ENCODE measurements around the gene FA2H. TPM values are rescaled to one million over a fixed set of nuclear protein-coding genes. Genes with fewer than 3 reads are reported as not detected.
"Not testable (repeated sequence)": the region's sequence is repeated elsewhere in the genome, so short reads cannot be mapped to it uniquely, and the experiment has no call there.

The FA2H gene
- total RNA-seq, 1 experiment from 2014 or later = 10.7 TPM

DNA sequence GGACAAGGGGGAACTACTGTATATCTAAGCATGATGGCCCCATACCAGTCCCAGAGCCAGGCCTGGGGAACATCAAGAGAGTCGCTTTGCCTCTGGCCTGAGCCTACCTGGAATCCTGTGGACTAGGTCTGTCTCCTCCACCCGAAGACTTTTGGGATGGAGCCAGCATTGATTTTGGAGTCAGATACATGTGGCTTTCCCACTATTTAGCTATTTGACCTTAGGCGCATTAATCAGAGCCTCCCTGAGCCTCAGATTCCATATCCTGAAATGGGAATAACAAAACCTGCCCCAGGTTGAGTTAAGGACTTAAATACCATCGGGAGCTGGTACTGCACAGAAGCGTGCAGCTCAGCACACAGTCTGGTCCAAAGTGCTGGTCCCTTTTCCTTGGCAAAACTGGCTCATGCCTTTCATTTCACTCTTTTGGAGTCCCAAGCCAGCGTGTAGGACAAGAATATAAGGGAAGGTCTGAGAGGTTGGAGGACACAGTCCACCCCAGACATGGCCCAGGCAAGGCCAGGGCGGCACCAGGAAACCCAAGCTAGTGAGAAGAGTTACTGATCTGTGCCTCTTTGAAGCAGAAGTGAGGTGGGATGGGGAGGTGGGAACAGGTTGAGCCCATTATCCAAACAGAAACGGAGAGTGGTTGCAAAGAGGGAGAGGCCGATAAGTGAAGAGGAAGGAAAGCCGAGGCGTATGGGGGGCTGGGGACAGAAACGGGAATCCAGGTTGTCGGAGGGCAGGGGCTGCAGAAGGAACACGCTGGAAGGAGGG is 986 bp downstream of the FA2H start:
- in situ Hi-C loops (cut with HindIII; ENCODE audit: low pct_unique_long_range_greater_than_20kb, low sequenced_read_pairs) = no loop called here
- no peak for DNase-seq (ENCODE audit: low read depth)

DNA sequence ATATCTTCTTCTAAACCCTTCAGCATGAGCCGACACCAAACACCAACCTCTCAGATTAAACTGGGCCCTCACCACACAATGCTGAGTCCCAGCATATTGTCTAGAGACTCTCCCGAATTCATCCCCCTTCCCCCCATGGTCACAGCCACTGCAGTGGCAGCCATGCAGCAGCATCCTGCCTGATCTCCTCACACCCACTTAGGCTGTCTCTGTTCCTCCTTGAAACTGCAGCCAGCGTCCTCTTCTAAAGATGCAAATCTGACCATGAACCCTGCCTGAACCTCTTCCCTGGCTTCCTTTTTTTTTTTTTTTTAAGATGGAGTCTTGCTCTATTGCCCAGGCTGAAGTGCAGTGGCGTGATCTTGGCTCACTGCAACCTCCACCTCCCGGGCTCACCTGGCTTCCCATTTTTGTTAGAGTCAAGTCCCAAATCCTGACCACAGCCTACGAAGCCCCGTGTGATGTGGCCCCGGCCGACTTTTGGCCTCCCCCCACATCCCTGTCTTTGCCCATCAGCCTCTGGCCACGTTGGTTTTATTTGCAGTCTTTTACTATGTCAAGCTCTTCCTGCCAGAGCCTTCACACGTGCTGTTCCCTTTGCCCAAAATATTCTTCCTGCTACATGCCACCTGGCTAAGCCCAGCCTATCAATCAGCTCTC is 2.8 kb downstream of the FA2H start:
- in situ Hi-C loops (cut with HindIII; ENCODE audit: low pct_unique_long_range_greater_than_20kb, low sequenced_read_pairs) = no loop called here
- no peak for DNase-seq (ENCODE audit: low read depth)

DNA sequence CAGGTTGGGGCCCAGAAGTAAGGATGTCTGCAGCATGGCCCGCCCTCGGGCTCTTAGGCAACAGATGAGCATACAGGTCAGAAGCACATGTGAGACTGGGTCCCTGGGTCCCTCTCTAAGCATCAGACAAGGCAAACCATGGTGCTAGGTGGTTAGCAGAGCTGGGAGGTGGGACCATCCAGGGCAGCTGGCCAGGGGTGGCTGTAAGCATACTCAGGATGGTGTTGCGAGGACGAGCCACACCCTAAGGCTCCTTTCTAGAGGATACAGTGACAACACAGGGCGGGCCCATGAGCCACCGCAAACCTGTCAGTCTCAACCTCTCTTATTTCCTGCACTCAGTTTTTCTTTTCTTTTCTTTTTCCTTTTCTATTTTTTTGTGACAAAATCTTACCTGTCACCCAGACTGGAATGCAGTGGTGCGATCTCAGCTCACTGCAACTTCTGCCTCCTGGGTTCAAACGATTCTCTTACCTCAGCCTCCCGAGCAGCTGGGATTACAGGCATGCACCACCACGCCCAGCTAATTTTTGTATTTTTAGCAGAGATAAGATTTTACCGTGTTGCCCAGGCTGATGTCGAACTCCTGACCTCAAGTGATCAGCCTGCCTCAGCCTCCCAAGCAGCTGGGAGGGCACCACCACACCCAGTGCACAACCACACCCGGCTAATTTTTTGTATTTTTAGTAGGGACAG is 3.6 kb downstream of the FA2H start:
- in situ Hi-C loops (cut with HindIII; ENCODE audit: low pct_unique_long_range_greater_than_20kb, low sequenced_read_pairs) = no loop called here

DNA sequence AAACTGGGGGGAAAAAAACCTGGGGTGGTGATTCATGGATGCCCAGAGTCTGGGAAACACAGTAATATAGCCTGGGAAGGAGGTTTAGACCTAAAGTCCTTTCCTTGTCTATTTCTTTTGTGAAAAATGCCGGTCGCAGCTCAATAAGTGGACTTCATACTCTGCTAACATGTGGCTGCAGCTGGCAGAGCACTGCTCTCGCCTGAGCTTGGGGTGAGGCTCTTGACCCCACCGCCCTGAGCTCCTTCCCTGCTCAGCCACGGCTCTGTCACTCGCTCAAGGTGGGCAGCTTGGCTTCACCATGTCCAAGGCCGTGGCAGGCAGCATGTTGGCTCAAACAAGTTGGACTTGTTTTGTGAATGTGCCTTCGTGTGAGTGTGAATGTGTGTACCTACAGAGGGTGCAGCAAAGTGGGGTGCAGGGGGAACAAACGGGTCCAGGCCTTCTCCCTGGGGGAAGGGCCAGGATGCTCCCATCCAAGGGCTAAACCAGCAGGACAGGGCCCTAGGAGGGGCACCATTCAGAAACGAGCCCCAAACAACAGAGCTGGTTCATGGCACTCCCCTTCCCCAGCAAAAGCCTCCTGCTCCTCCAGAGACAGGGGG is 4.9 kb downstream of the FA2H start:
- DNase-seq (ENCODE audit: low read depth) = no peak
- in situ Hi-C loops (cut with HindIII; ENCODE audit: low pct_unique_long_range_greater_than_20kb, low sequenced_read_pairs) = no loop called here

More for the DNA sequence above, 3.6 kb downstream of the FA2H start:
- no peak for DNase-seq (ENCODE audit: low read depth)

DNA sequence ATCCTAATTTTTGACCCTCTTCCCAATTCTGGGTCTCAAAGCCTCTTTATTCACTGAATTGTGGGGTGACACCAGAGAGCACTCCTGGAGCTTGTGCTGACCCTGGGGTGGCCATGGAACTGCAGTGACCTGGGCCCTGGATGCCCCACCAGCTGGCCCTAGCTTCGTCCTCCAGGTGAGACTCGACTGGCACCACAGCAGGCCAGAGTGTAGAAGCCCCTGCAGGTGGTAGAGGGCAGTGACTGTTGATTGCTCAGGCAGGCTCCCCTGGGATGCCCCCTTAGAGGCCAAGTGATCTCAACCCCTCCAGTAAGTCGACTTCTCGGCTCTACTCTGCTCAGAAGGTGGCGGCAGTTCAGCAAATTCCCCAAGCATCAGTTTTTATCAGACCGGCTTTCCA is 6.4 kb downstream of the FA2H start:
- DNase-seq (ENCODE audit: low read depth) = no peak
- in situ Hi-C loops (cut with HindIII; ENCODE audit: low pct_unique_long_range_greater_than_20kb, low sequenced_read_pairs) = no loop called here

DNA sequence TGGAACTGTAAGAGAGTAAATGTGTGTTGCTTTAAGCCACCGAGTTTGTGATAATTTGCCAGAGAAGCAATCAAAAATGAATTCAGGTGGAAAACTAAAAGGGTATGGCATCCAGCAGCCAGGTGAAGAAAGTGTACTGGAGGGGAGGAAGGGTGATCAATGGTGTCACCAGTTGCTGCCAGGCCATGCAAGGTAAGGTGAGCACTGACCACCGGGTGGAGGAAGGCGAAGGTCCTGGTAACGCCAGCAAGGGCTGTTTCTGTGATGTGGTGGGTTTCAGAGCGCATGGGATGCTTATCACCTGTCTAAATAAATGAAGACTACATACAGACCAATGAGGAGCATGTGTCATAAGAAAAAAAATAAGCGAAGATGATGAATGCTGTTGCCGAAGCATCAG is 6.9 kb downstream of the FA2H start:
- DNase-seq (ENCODE audit: low read depth) = no peak
- in situ Hi-C loops (cut with HindIII; ENCODE audit: low pct_unique_long_range_greater_than_20kb, low sequenced_read_pairs) = no loop called here

DNA sequence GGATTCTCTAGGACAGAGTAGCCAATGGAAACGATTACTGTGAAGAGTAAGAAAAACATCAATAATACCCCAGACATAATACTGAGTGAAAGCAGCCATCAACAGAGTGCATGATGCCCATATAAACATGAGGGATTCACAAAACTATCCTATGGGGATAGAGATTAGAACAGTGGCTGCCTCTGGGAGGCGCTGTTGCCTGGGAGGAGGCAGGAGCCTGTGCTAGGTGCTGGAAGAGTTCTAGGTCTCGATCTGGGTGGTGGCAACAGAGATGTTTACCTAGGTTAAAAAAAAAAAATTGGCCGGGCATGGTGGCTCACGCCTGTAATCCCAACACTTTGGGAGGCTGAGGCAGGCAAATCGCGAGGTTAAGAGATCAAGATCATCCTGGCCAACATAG is 7.9 kb downstream of the FA2H start:
- no peak for DNase-seq (ENCODE audit: low read depth)
- in situ Hi-C loops (cut with HindIII; ENCODE audit: low pct_unique_long_range_greater_than_20kb, low sequenced_read_pairs) = no loop called here

DNA sequence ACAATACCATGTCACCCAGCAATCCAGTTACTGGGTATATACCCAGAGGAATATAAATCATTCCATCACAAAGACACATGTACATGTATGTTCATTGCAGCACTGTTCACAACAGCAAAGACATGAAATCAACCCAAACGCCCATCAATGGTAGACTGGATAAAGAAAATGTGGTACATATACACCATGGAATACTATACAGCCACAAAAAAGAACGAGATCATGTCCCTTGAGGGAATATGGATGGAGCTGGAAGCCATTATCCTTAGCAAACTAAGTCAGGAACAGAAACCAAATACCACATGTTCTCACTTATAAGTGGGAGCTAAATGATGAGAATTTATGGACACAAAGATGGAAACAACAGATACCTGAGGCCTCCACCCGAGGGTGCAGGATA is 10.4 kb downstream of the FA2H start:
- DNase-seq (ENCODE audit: low read depth); in situ Hi-C loops (cut with HindIII; ENCODE audit: low pct_unique_long_range_greater_than_20kb, low sequenced_read_pairs): not testable (repeated sequence)

DNA sequence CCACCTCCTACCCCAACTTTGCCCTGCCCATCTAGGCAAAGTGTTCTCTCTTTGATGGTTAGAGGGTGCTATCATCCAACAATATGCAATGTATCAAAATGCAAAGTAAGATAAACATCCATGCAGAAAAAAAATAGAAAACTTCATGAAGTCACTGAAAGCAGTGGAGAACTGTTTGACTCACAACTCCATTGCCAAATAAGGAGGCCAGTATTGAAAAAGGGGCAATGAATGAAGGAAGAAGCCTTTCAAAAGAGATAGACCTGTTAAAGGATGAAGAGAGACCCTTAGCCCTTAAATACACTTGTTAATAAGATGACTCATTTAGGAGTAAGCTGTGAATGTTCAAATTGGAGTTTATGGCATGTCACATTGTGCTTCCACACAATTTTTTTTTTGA is 13.0 kb downstream of the FA2H start:
- DNase-seq (ENCODE audit: low read depth) = no peak
- in situ Hi-C loops (cut with HindIII; ENCODE audit: low pct_unique_long_range_greater_than_20kb, low sequenced_read_pairs) = no loop called here

DNA sequence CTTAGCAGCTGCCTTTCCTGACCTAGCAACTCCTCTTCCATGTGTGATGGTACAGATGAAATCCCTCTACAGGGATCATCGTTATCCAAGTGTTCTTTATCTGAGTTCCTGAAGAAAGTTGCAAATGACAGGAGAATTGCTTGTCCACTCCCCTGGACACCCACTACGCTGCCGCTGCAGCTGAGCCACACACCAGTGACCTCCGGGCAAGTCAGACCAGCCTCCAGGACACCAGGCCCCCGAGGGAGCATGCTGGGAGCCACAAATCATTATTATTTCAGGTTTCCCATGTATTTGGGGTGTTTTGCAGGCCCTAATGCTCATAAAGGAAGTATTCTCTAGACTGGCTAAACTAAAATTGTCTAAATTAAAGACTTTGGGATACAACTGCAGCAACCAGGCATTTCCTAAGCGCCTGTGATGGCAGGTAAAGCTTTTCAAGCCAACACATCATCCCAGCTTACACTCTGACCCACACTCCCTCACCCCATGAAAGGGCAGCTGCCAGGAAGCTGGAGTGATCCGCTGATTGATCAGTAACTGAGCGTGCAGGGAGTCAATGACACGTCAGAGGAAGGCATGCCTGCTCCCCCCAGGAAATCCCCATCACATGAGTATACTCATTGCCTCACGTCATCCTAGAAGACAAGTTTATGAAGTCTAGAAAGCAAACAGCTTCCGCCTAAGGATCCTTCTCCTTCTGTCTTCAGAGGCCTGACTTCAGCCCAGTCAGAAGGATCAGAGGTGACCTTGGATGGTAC is 14.4 kb downstream of the FA2H start:
- in situ Hi-C loops (cut with HindIII; ENCODE audit: low pct_unique_long_range_greater_than_20kb, low sequenced_read_pairs) = no loop called here
- DNase-seq (ENCODE audit: low read depth) = peak; percentile 76

DNA sequence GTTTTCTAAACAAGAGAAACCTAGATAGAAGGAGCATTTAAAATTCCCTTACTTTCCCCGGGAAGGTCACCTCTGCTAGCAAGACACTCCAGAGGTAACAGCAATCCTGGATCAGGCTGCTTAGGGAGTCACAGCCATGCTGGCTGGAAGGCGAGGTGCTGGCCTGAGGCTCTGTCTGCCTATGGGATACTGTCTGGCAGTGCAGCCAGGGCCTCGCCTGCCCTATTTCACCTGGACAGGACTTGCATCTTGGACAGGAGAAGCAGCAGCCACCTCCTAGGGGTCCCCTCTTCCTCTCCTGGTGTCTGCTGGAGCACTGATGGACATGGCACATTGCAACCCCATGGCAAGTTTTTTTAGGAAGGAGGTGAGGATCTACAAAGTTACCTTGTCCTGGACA is 15.1 kb downstream of the FA2H start:
- in situ Hi-C loops (cut with HindIII; ENCODE audit: low pct_unique_long_range_greater_than_20kb, low sequenced_read_pairs) = no loop called here
- no peak for DNase-seq (ENCODE audit: low read depth)

DNA sequence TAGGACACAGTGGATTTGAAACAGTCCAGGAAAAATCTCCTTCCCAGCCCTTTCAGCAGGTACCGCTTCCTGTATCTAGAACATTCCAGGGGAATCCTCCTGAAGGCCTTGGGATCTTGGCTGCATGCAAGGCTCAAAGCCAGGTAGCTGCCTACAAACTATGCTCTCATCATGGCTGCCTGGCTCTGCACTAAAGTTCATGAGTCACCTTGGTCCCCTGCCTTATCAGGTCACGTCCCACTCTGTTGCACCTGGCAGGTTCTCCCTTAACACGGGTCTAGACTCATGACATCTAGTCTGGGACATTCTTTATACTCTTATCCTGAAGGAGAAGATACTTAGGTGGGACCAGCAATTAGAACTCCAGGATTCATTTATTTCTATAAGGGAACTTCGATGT is 15.8 kb downstream of the FA2H start:
- DNase-seq (ENCODE audit: low read depth) = no peak
- in situ Hi-C loops (cut with HindIII; ENCODE audit: low pct_unique_long_range_greater_than_20kb, low sequenced_read_pairs) = no loop called here

DNA sequence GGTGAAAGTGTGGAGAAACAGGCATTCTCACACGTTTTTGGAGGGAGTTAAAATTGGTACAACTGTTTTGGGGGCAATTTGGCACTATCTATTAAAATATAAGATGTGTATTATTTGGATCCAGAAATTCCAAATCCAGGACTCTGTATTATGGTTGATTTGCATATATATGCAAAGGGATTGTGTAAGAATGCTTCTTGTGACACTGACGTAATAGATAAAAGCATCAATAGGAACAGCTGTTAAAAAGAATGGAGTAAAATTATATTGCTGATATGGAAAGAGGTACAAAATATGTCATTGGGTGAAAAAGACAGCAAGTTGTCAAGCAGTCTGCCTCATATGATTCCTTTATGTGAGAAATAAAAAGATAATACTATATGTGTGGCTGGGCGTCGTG is 17.3 kb downstream of the FA2H start:
- in situ Hi-C loops (cut with HindIII; ENCODE audit: low pct_unique_long_range_greater_than_20kb, low sequenced_read_pairs) = no loop called here
- DNase-seq (ENCODE audit: low read depth) = no peak

DNA sequence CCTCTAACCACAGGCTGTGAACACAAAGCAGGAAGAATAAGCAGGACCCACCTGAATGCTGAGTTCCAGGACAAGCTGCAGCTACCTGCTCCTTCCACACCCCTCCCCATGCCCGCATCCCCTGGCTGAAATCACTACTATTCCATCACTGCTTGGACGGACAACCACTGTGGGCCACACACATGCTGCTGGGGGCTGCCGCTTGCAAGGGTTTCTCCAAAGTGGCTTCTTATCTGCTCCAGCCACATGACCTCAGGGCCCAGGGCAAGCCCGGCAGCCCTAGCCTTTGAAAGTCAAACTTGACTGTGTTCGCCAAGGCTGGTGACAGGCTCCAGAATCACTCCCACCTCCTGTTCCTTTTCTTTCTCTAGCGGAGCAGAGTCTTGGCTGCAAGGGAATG is 18.4 kb downstream of the FA2H start:
- no peak for DNase-seq (ENCODE audit: low read depth)
- in situ Hi-C loops (cut with HindIII; ENCODE audit: low pct_unique_long_range_greater_than_20kb, low sequenced_read_pairs) = no loop called here

DNA sequence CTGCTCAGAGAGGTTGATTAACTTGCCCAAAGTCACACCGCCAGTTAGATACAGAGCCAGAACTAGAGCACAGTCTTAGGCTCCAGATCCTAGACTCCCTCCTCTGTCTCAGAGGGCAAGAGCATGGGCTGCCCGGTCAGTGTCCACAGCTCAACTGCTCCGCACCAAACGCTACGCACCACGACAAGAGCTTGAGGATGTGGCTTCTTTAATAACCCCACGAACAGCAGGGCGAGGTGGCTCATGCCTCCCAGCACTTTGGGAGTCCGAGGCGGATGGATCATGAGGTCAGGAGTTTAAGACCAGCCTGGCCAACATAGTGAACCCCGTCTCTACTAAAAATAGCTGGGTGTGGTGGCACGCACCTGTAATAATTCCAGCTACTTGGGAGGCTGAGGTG is 21.4 kb downstream of the FA2H start:
- no peak for DNase-seq (ENCODE audit: low read depth)
- in situ Hi-C loops (cut with HindIII; ENCODE audit: low pct_unique_long_range_greater_than_20kb, low sequenced_read_pairs) = no loop called here

DNA sequence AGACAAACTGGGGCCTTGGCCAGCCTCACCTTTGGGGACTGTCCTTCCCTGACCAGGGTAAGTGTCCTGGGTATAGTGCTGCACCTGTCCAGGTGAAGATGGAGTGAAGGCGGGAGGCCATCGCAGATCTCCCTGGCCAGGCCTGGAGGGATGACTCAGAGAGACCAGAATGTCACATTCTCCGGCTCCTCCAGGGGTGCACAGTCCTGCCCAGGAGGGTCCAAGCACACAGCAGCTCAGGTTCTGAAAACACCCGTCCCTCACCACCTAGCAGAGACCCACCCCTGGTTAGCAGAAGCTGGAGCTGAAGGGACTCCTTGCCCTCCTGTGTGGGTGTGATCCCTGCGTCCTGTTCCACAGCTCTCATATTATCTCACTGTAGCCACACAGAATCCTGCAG is 21.9 kb downstream of the FA2H start:
- in situ Hi-C loops (cut with HindIII; ENCODE audit: low pct_unique_long_range_greater_than_20kb, low sequenced_read_pairs) = no loop called here
- no peak for DNase-seq (ENCODE audit: low read depth)

DNA sequence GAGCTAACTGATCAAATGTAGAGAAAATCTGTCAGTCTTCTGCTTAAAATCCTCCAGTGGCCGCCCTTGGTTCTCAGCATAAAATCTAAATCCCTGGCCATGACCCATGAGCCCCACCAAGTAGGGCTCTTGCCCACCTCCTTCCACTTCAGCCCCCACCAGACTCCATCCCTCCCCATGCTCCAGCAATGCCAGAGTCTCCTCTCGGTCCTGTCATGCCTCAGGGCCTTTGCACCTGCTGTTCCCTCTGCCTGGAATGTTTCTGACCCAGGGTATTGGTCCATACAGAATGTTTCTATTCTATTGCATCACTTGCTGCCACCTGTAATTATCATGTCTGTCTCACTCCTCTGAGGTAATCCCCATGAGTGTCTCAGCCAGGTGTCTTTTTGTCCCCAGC is 22.4 kb downstream of the FA2H start:
- DNase-seq (ENCODE audit: low read depth) = no peak
- in situ Hi-C loops (cut with HindIII; ENCODE audit: low pct_unique_long_range_greater_than_20kb, low sequenced_read_pairs) = no loop called here

DNA sequence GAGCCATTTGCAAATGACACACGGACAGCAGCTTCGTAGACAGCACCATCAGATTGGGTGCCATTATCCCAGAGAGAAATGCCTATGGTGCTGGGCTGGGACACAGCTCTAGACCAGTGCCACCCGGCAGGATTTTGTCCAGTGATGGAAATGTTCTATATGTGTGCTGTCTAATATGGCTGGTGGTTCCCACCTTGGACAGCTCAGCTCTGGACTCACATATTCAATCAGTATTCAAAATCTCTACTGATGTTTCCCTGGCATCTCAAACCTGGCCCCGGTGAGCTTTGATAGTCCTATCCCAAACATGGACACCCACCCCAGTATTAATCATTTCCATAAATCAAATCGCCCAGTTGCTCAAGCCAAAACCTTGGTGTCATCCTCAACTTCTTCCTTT is 23.0 kb downstream of the FA2H start:
- no peak for DNase-seq (ENCODE audit: low read depth)

More for the DNA sequence above, 23.0 kb downstream of the FA2H start:
- in situ Hi-C loops (cut with HindIII; ENCODE audit: low pct_unique_long_range_greater_than_20kb, low sequenced_read_pairs) = no loop called here
